Measurements from ENCODE around the gene DLEC1. TPM values are rescaled to one million over a fixed set of nuclear protein-coding genes. Genes with fewer than 3 reads are reported as not detected.
A peak's percentile ranks its signal among the peaks of the same experiment; 100 is the strongest.
"Not testable (repeated sequence)": the region's sequence is repeated elsewhere in the genome, so short reads cannot be mapped to it uniquely, and the experiment has no call there.

Gene DLEC1
- total RNA-seq, 1 donor from 2014 or later = 0.22 TPM

DNA sequence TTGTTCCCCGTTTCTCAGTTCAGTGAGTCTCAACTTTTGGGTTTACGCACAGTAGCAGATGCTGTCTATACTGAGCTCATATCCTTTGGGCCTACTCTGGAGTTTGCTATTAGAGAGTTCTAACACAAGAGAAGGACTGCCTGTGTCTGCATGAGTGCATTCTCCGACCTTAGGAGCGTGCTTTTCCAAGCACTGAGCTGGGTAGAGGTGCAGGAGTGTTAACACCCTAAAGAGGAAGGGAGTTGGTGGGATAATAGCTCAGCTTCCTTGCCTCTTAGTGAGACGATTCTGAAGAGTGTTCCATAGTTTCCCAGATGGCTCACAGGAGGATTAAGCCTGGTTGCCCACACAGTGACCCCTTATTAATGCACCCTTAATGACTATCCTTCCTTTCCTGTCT is 119.5 kb downstream of the DLEC1 start:
- no peak for DNase-seq (ENCODE audit: low spot score)
- intact Hi-C loops (cut with DNase I) = no loop called here

GRCh38 chr3:38160704-38161103 is 121.7 kb downstream of the DLEC1 start:
- not testable (repeated sequence) for DNase-seq (ENCODE audit: low spot score)
- intact Hi-C loops (cut with DNase I) = loop anchor here (10.0 kb wide), 1 partner anchor 294 kb away; the partner anchor contains the start of gene ACVR2B

- intact Hi-C loops (cut with DNase I) = loop anchor here (10.0 kb wide), 1 partner anchor 292 kb away; the partner anchor contains the start of gene ACVR2B
Measured at GRCh38 chr3:38163117-38163840, 124.3 kb downstream of the DLEC1 start.

GRCh38 chr3:38163841-38164642 is 125.0 kb downstream of the DLEC1 start:
- DNase-seq (ENCODE audit: low spot score) = no peak
- intact Hi-C loops (cut with DNase I) = loop anchor here (10.0 kb wide), 1 partner anchor 291 kb away; the partner anchor contains the start of gene ACVR2B

More at GRCh38 chr3:38163117-38163840, 124.3 kb downstream of the DLEC1 start:
- DNase-seq (ENCODE audit: low spot score) = no peak

- no peak for DNase-seq (ENCODE audit: low spot score)
- intact Hi-C loops (cut with DNase I) = loop anchor here (10.0 kb wide), 1 partner anchor 290 kb away; the partner anchor contains the start of gene ACVR2B
Measured at GRCh38 chr3:38164643-38164951, 125.6 kb downstream of the DLEC1 start.

DNA sequence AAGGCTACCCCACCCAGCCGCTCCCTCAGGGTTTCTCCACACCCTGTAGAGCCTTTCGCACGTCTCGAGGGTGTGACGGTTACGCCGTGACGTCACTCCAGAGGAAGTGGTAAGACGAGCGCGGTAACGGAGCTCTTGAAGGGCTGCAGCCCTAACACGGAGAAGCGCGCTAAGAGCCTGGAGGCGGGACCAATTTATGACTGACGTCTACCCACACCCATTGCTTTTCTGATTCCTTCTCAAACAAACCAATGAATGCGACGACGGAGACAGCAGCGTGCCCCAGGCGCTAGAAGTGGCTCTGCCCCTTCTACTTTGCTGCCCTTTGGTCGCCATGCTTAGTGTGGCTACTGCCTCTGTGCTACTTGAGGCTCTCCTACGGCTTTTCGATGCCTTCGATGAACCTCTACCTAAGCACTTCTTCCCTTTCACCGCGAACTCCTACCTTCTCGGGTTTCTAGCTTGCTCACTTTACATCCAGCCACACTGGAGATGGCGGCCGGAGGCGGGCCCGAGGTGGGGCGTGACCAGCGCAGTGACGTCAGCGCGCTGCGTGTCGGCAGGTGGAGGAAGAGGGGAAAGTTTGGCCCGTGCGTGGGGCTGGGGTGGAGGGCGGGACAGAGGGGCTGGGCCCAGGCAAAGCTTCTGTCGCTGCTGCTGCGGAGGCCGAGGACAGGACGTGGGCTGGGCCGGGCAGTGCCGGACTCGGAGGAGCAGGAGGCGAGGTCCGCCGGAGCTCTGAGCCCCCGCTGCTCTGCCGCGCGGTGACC is 126.1 kb downstream of the DLEC1 start, which contains the start of gene OXSR1:
Gene OXSR1 (plus strand): TSS at position 586 of the 770 bp plus-strand sequence. CDS start 340 bp downstream, outside the sequence.
- DNase-seq (ENCODE audit: low spot score) = peak; percentile 99
- intact Hi-C loops (cut with DNase I) = loop anchor here (1.0 to 10.0 kb wide), 2 partner anchors 28 to 290 kb away; partner anchors contain the start of genes ACAA1 and ACVR2B

DNA sequence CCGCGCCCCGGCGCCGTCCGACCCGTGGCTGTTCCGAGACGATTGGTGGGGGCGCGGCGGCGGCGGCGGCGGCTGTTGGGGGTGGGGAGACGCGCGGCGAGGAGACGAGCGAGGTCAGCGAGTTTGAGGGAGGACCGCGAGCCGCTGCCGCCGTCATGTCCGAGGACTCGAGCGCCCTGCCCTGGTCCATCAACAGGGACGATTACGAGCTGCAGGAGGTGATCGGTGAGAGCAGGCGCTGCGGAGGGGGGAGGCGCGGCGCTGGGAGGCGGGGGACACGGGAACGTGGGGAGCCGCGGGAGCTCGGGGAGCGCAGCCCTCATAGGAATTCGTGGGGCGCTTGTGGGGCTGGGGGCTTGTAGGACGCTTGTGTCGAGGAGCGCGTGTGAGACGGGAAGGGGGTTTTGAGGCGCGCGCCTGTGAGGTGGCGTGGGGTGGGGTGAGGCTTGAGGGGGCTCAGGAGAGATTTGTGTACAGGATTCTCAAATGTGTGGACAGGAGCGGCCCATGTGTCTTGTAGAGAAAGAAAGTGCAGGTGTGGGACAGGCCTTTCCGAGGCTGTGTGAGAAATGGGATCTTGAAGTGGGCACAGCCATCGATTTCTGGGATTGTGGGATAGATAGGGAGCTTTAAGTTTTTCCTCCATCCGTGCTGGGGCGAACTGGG is 126.8 kb downstream of the DLEC1 start:
- intact Hi-C loops (cut with DNase I) = loop anchor here (1.0 to 10.0 kb wide), 2 partner anchors 29 to 289 kb away; partner anchors contain the start of genes ACAA1 and ACVR2B
- DNase-seq (ENCODE audit: low spot score) = peak; percentile 86

- intact Hi-C loops (cut with DNase I) = loop anchor here (10.0 kb wide), 1 partner anchor 287 kb away; the partner anchor contains the start of gene ACVR2B
Measured at GRCh38 chr3:38167591-38167990, 128.6 kb downstream of the DLEC1 start.

GRCh38 chr3:38168151-38169026 is 129.4 kb downstream of the DLEC1 start:
- no peak for DNase-seq (ENCODE audit: low spot score)
- intact Hi-C loops (cut with DNase I) = loop anchor here (10.0 kb wide), 1 partner anchor 286 kb away; the partner anchor contains the start of gene ACVR2B

More at GRCh38 chr3:38167591-38167990, 128.6 kb downstream of the DLEC1 start:
- DNase-seq (ENCODE audit: low spot score) = no peak

GRCh38 chr3:38169027-38169317 is 130.0 kb downstream of the DLEC1 start:
- no peak for DNase-seq (ENCODE audit: low spot score)
- intact Hi-C loops (cut with DNase I) = loop anchor here (10.0 kb wide), 1 partner anchor 286 kb away; the partner anchor contains the start of gene ACVR2B

- no peak for DNase-seq (ENCODE audit: low spot score)
- intact Hi-C loops (cut with DNase I) = no loop called here
Measured at GRCh38 chr3:38170722-38171121, 131.7 kb downstream of the DLEC1 start.

DNA sequence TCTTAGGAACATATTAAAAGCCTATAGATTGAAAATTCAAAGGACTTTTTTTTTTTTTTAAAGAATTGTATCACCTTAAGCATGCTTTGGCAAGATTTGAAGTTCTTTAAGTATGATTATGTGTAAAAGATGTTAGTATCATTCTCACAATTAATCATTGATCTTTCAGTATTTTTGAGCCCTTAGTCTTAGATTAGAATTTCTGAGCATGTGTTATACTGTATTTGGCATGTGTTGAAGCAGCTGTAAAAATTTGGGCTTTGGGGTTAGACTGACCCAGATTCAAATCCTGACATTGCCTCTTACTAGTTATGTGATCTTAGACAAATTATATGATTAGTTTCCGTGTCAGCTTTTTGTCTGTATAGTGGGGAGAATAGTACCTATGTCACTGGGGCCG is 132.6 kb downstream of the DLEC1 start:
- no peak for DNase-seq (ENCODE audit: low spot score)
- intact Hi-C loops (cut with DNase I) = no loop called here

Other genes with a start within 250 kb of the DLEC1 start
- gene CTDSPL, start 177.3 kb upstream of the DLEC1 start, total RNA-seq = 36.4 TPM
- 2.6 TPM for gene VILL, start 48.4 kb upstream of the DLEC1 start, total RNA-seq
- 10.1 TPM for gene PLCD1, start 9.6 kb upstream of the DLEC1 start, total RNA-seq
- 86.8 TPM for gene ACAA1, start 97.9 kb downstream of the DLEC1 start, total RNA-seq
- gene MYD88, start 99.5 kb downstream of the DLEC1 start, total RNA-seq = 8.5 TPM
- gene OXSR1, start 126.3 kb downstream of the DLEC1 start, total RNA-seq = 30.6 TPM
- 0.22 TPM for gene SLC22A13, start 226.6 kb downstream of the DLEC1 start, total RNA-seq
- 0.24 TPM for gene SLC22A14, start 243.1 kb downstream of the DLEC1 start, total RNA-seq

All from cardiac septum (tissue), 1 donor.